Measurements from ENCODE around the gene AGMO.

AGMO gene

GRCh38 chr7:15561835-15562234, at the start of gene AGMO:
Gene AGMO (minus strand): TSS chr7:15562015.
- no peak for DNase-seq

DNA sequence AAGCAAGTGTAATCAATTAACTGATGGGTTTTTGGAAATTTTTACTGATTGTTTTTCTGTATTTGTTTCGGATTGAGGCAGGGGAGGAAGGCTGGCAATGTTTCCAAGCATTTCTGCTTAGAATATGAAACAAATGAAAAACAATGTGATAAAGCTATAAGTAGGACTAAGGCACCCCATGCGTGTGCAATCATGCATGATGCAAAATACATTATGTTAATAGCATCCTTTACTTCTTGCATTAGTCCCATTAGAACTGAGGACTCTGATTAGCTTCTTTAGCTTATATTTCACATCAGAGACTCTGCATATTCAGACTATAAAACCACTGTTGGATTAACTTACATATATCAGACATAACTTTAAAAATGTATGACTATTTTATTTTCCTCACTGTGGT, 48.7 kb upstream of the AGMO start:
- DNase-seq: no peak

- DNase-seq: no peak
These were observed 47.5 kb upstream of the AGMO start for GRCh38 chr7:15609287-15609686.

- no peak for DNase-seq
These were observed 45.9 kb upstream of the AGMO start for GRCh38 chr7:15607529-15608210.

DNA sequence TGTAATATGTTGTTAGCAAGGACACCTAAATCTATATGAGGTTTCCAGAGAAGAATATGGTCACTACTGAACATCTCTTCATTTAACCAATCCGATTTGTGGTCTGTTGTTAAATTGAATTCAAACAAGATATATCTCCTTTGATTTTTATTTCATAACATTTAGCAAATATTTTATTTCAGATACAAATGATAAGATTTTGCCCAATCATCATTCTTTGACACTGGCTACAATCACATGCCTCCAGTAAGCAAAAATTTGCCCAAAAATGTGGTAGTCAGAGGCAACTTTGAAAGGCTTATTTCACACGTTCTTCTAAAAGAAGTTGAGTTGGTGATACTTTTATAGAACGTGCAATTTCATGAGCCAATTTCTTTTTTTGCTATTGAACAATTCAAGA, 44.7 kb upstream of the AGMO start:
- DNase-seq: no peak

GRCh38 chr7:15604166-15604565, 42.4 kb upstream of the AGMO start:
- DNase-seq: no peak

DNA sequence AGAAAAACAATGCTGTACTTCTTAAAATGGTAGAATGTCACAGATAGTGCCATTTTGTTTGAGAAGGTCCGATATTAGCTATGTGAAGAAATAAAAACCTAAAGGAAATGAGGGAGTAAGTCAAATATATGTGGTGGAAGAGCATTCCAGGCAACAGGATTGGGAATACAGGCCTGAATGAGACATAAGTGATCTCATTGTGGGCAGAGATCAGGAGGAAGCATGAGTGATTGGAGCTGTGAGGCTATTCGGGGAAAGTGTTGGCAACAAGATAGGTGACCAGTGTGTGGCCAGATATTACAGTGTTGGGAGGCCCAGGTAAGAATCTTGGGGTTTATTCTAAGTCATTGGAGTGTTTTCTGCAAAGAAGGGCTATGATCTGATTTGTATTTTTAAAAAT, 41.3 kb upstream of the AGMO start:
- DNase-seq: no peak

DNA sequence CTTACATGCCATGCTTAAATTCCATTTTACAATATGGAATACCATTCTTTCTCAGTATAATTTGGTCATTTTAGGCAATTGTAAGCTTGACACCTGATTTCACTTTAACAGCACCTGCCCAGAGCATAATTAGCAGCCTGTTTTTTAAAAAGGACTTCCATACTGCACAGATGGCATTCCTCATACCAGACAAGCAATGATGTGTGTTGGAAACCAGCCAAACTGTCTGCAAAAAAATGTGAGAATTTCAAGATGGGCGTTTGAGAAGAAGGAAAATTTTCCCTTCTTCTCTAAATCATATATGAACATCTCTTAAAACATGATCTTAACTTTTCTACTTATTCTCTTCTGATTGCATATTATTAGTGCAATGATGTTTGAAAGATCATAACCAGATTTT, 40.4 kb upstream of the AGMO start:
- DNase-seq: no peak

GRCh38 chr7:15601175-15601574, 39.4 kb upstream of the AGMO start:
- no peak for DNase-seq

GRCh38 chr7:15600298-15600697, 38.5 kb upstream of the AGMO start:
- DNase-seq: no peak

GRCh38 chr7:15594461-15594860, 32.6 kb upstream of the AGMO start:
- no peak for DNase-seq

DNA sequence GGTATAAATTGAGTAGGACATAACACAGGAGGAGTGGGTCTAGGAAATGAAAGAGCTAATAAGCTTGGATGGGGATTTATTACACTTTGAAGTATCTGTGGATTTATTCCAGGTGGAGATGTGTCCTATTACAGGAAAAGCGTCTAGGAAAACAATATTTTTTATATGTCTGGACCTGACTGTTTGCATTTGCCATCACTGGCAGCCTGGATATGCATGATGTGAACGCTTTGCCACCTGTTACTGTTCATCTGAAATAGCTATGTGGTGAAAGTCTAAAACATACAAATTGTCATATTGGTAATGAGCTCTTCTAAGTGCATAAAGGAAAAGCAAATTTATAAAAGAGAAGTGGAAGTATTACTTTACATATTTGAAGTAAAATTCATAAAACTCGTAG, 31.6 kb upstream of the AGMO start:
- DNase-seq: no peak

DNA sequence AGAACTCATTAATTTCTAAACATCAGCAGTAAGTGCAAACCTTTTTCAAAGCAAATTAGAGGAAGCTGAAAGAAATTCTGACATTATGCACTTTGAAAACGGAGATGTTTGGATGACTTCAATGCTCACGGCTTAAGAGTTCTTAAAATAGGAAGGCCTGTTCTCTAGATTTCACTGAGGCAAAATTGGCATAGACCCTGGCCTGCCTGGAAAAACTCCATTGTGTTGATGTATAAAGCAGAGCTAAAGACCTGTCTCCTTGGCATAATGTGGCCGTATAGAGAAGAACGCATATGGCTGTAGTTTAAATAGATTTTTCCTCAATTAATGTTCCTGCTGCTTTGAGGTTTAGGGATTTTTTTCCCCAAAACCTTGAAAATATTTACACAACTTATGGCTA, 24.5 kb upstream of the AGMO start:
- no peak for DNase-seq

DNA sequence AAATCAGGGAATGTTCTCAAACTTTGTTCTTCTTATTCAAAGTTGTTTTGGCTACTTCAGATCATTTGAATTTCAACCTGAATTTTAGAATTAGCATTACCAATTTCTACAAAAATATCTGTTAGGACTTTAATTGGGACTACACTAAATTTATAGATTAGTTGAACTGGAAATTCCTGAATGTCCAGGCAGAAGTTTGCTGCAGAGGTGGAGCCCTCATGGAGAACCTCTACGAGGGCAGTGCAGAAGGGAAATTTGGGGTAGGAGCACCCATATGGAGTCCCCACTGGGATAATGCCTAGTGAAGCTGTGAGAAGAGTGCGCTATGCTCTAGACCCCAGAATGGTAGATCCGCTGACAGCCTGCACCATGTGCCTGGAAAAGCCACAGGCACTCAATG, 22.8 kb upstream of the AGMO start:
- no peak for DNase-seq

- DNase-seq: no peak
These were observed 21.0 kb upstream of the AGMO start for GRCh38 chr7:15582773-15583172.

DNA sequence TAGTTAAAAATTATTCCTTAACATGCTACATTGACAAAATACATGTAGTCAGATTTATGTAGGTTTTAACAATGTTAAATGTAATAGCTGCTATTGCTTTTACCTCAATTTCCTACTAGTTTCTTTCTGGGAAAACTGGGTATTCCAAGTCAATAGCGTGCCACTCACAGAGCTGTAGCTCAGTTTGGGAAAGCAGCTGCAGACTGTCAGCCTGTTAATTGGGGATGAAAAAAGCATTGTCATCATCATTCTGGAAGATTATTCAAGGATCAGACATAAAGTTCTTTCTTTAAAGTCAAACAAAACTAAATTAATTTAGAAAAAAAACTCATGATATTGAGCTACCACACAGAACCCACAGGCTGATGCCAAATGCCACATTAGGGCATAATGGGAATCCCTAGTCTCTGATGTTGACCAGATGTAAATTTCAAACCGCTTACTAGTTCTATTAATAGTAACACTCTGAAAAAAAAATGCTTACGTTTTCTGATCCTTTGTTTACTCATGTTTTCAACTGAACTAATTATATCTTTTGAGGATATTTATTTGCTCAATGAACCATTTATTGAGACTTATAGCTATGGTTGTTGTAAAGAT, 19.6 kb upstream of the AGMO start:
- DNase-seq: no peak

DNA sequence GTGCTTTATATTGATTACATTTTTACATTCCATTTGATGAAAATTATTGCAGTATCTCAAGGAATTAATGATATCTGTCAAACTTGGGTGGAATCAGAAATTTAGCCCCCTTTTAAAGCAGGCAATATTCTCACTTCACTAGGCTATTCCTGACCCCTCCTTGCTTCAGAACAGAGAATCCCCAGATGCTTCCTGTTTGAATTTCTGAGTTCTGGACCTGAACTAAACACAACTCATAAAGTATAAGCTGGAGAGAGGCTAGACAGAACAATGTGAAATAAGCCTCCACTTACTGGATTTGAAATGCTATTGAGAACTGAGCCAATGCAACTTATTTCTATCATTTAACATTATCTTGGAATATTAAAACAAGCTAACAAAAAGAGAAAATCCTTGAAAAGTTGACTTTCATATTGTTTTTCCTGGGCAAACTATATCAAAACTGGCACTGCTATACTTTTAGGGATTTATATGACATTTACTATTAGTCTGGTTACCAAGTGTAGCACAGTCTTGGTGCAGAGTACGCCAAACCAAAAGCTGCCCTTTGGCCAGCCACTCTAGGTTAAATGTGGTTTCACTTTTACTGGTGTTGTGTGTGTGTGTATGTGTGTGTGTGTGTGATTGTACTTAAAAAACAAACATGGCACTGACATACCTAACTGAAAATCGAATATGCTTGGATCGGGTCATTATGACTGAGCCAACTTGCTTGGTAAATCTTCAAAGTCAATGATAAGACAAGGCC, 19.0 kb upstream of the AGMO start:
- DNase-seq: no peak

DNA sequence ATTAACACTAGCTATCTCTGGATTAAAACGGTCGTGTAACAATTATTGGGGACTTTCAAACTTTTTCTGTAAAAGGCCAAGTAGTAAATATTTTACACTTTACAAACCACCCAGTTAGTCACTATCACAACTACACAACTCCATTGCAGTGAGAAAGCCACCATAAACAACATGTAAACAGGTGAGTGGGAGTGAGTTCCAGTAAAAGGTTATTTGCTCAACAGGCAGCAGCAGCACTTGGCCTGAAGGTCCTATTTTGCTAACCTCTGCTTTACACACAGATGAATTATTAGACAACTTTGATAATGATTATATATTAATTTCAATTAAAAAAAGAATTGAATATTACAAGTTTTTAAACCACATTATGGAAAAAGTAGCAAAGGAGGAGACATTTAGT, 15.8 kb upstream of the AGMO start:
- DNase-seq: no peak

DNA sequence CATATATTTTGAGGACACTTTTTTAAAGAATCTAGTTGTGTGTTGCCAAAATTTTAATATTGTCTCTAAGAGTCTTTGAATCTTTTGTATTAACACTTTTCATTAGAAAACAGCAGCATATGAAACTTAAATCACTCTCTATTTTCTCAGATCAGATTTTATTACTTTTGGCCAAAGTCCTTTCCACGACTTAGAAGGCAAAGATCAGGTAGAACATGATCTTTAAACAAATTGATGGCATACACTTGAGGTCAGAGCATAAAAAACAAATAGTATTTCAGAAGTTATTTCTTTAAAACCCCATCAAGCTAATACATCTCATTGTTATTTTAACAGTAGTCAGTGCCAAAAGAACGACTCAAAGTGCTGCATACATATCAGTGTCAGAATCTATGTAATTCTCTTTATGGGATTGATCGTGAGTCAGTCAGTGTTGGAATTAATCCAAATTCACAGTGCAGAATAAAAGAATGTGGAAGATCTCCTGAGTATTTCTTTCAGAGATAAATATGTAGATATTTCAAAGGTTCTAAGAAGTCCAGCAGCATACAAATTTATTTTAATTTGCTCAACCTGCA, 9.6 kb upstream of the AGMO start:
- no peak for DNase-seq

DNA sequence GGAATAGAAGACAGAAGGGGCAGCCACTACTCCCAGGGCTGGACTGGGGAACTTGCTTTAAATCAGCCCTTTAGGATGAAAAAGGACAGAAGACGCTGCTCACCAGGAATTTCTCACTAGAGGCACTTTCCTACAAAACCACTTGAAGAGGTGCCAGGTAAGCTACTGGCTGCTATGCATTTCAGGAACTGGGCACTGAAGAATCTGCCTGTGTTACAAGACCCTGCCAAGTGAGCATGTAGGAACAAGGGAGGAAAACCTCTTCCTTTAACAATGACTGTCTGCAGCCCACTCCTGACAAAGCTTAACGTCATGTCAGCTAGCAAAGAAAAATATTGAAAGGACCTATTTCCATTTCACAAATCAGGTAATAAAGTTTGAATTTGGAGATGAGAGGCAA, 5.8 kb upstream of the AGMO start:
- DNase-seq: no peak

DNA sequence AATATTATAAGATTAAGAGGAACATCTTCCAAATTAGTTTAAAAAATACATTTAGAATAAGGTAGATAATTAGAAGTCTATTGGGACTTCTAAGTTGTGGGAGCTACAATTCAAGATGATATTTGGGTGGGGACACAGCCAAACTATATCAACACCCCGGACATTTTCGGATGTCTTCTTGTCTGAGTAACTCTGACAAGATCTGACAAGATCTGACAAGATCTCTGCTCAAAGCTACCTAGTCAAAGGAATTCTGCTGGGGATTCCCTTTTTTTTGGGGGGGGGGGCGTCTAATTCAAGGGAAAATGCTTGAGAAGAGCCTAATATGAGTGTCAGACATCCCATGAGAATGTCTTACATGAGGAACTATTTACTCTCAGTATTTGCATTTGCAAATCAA, 5.2 kb upstream of the AGMO start:
- no peak for DNase-seq

DNA sequence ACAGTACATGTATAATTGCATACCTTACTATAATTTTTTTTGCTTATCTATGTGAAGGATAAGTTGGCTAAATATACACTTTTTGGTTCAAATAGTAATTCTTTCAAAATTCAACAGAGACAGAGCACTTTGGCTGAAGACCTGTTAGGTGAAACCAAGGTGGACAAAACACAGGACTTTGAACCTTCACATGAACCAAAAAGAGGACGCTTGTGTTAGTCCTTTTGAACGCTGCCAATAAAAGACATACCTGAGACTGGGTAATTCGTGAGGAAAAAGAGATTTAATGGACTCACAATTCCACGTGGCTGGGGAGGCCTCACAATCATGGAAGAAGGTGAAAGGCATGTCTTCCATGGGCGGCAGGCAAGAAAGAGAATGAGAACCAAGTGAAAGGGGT, 4.7 kb upstream of the AGMO start:
- DNase-seq: no peak

- no peak for DNase-seq
These were observed 847 bp downstream of the AGMO start for GRCh38 chr7:15560968-15561367.

GRCh38 chr7:15559416-15559928, 2.3 kb downstream of the AGMO start:
- DNase-seq: no peak

Measured in DMS79 treated with DMSO at 0.1 percent for 48 hours (cell line).